GM19025 (cell line): ENCODE results near the gene FAM13A.
"Not testable (repeated sequence)": the region's sequence is repeated elsewhere in the genome, so short reads cannot be mapped to it uniquely, and the experiment has no call there.

Experiments
- ATAC-seq: cut with Tn5 transposase; IDR thresholded peaks from one replicate; pipeline ENCODE4 v1.9.1; 2021; ENCODE audit warnings: mild to moderate bottlenecking, low read depth, moderate library complexity; ENCODE audit not compliant: unreplicated experiment

Gene FAM13A

GRCh38 chr4:89044147-89044900 lies 12.7 kb downstream of the FAM13A start:
- ATAC-seq: no peak

GRCh38 chr4:89042055-89042454 lies 14.9 kb downstream of the FAM13A start:
- no peak for ATAC-seq

GRCh38 chr4:89039730-89040338 lies 17.2 kb downstream of the FAM13A start:
- ATAC-seq: no peak

- ATAC-seq: no peak
These were observed 20.4 kb downstream of the FAM13A start for GRCh38 chr4:89036535-89036934.

- ATAC-seq: no peak
These were observed 25.7 kb downstream of the FAM13A start for GRCh38 chr4:89031272-89031671.

GRCh38 chr4:89029591-89029990 lies 27.4 kb downstream of the FAM13A start:
- no peak for ATAC-seq

- ATAC-seq: no peak
These were observed 30.4 kb downstream of the FAM13A start for GRCh38 chr4:89026542-89026941.

GRCh38 chr4:89024051-89024675 lies 32.8 kb downstream of the FAM13A start:
- peak; percentile 86 for ATAC-seq

- ATAC-seq: no peak
These were observed 33.8 kb downstream of the FAM13A start for GRCh38 chr4:89023140-89023539.

- no peak for ATAC-seq
These were observed 34.4 kb downstream of the FAM13A start for GRCh38 chr4:89022426-89023128.

GRCh38 chr4:89021684-89022083 lies 35.3 kb downstream of the FAM13A start:
- no peak for ATAC-seq

- no peak for ATAC-seq
These were observed 35.9 kb downstream of the FAM13A start for GRCh38 chr4:89021062-89021461.

- ATAC-seq: not testable (repeated sequence)
These were observed 42.1 kb downstream of the FAM13A start for GRCh38 chr4:89014897-89015296.

- ATAC-seq: no peak
These were observed 47.1 kb downstream of the FAM13A start for GRCh38 chr4:89009761-89010369.

GRCh38 chr4:89009115-89009514 lies 47.9 kb downstream of the FAM13A start:
- ATAC-seq: peak; percentile 76

GRCh38 chr4:89008166-89008565 lies 48.8 kb downstream of the FAM13A start:
- no peak for ATAC-seq

GRCh38 chr4:89007338-89007939 lies 49.5 kb downstream of the FAM13A start:
- ATAC-seq: no peak

- no peak for ATAC-seq
These were observed 50.7 kb downstream of the FAM13A start for GRCh38 chr4:89006307-89006706.

- not testable (repeated sequence) for ATAC-seq
These were observed 51.9 kb downstream of the FAM13A start for GRCh38 chr4:89005066-89005465.
